ENCODE data around the gene COG6.

Gene COG6

GRCh38 chr13:39688278-39688677 lies 32.8 kb downstream of the COG6 start:
- Histone ChIP-seq H3K9me3 (ENCODE audit: low read length) (no peaks in the 10 kb centered on the region), H3K4me1 (ENCODE audit: insufficient read depth, low read length) (no peaks in the 10 kb centered on the region), H3K27me3 (ENCODE audit: insufficient read depth, low read length) (no peaks in the 10 kb centered on the region), H2AFZ (ENCODE audit: low read depth, low read length) (no peak overlapping the region), H3K36me3 (ENCODE audit: insufficient read depth, low read length) (peaks cover 5% of the 10 kb centered on the region), H3K4me3 (ENCODE audit: low read length) (no peak overlapping the region)

DNA sequence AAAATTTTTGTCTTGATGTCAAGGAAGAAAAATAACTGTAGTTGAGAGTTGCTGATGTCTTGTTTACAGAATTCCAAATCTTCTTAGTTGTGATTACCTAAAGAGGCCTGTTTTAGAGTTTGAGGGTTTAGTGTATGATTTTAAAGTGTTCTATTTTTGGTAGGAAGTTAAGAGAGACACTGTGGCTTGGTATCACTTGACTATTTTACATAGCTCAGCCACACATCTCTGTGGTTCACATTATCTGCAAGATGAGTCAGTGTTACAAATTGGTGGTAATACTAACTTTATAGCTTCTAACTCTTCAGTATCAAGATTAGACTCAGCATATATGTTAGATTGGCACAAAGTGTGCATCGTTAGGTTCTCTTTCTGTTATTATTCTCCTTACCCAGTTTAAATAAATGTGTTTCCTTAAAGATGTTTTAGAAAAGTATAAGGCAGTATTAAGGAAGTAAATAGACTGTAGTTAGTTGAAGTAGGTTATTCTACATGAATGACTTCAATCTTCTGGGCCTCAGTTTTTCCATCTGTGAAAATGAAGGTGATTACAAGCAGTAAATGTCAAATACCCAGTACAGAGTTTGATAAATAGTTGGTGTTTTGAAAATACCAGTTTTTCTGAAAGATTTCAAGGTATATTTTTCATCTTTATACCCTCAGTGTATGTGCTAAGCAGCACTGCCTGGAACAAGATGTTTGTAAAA lies 33.4 kb downstream of the COG6 start:
- H2AFZ ChIP-seq (ENCODE audit: low read depth, low read length): no peak overlapping the region
- H3K4me1 ChIP-seq (ENCODE audit: insufficient read depth, low read length): no peaks in the 10 kb centered on the region
- H3K27me3 ChIP-seq (ENCODE audit: insufficient read depth, low read length): no peaks in the 10 kb centered on the region
- peaks cover 5% of the 10 kb centered on the region for H3K36me3 ChIP-seq (ENCODE audit: insufficient read depth, low read length)
- no peaks in the 10 kb centered on the region for H3K9me3 ChIP-seq (ENCODE audit: low read length)
- no peak overlapping the region for H3K4me3 ChIP-seq (ENCODE audit: low read length)

DNA sequence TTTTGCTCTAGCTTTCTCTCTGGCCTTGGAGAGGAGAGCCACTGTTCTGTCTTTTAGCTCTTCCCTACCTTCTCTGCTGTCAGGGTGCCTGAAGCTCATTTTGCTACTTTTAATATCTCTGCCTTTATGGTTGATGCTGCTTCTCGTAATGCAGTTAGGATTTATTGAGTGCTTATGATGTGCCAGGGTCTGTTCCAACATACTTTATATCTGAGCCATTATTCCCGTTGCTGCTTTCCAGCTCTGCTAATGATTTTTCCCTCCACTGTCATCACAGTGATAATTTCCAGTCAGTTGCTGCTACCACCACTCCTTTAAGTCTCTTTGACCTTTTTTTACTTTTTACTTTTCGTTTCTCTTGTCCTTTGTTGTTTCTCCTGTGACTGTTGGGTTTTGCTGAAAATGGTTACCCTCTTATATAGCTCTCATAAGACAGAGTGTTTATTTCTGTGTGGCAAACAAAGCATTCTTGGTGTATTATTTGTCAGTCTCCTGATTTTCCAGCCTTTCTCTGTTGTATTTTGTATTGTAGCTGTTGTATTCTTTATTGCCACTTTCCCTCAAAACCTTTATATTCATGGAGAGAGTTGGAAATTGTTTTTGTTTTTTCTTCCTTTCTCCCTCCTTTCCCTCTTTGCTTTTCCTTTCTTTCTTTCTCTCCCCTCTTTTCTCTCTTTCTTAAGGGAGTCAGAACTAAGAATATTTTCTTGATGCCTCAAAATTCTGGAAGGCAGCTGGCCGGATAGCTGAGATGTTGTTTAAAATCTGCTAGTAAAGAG lies 37.4 kb downstream of the COG6 start:
- Histone ChIP-seq H3K36me3 (ENCODE audit: insufficient read depth, low read length) (peaks cover 5% of the 10 kb centered on the region), H3K9me3 (ENCODE audit: low read length) (no peaks in the 10 kb centered on the region), H3K4me3 (ENCODE audit: low read length) (no peak overlapping the region), H3K27me3 (ENCODE audit: insufficient read depth, low read length) (no peaks in the 10 kb centered on the region), H3K4me1 (ENCODE audit: insufficient read depth, low read length) (no peaks in the 10 kb centered on the region), H2AFZ (ENCODE audit: low read depth, low read length) (no peak overlapping the region)

GRCh38 chr13:39699274-39699673 lies 43.8 kb downstream of the COG6 start:
- Histone ChIP-seq H3K27me3 (ENCODE audit: insufficient read depth, low read length) (no peaks in the 10 kb centered on the region), H3K9me3 (ENCODE audit: low read length) (no peaks in the 10 kb centered on the region), H3K36me3 (ENCODE audit: insufficient read depth, low read length) (no peaks in the 10 kb centered on the region), H3K4me3 (ENCODE audit: low read length) (no peak overlapping the region), H2AFZ (ENCODE audit: low read depth, low read length) (no peak overlapping the region), H3K4me1 (ENCODE audit: insufficient read depth, low read length) (no peaks in the 10 kb centered on the region)

DNA sequence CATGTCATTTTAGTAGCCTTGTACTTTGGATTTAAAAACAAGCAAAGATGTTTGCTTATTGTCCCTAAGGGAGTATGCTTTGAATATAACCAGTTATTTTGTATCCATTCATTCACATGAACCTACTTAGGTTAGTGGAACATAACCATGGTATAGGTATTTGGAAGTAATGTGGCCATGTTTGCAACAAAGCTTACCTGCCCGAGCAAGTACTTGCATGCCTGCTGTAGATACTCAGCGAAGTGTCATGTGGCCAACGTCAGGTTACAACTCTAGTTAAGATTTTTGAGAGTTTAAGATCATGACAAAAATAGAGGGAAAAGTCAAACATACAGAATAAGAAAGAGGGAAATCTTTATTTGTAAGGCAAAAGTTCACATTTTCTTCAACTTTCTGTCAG lies 57.2 kb downstream of the COG6 start:
- no peaks in the 10 kb centered on the region for H3K4me1 ChIP-seq (ENCODE audit: insufficient read depth, low read length)
- H2AFZ ChIP-seq (ENCODE audit: low read depth, low read length): no peak overlapping the region
- no peaks in the 10 kb centered on the region for H3K9me3 ChIP-seq (ENCODE audit: low read length)
- no peaks in the 10 kb centered on the region for H3K27me3 ChIP-seq (ENCODE audit: insufficient read depth, low read length)
- no peaks in the 10 kb centered on the region for H3K36me3 ChIP-seq (ENCODE audit: insufficient read depth, low read length)
- no peak overlapping the region for H3K4me3 ChIP-seq (ENCODE audit: low read length)

DNA sequence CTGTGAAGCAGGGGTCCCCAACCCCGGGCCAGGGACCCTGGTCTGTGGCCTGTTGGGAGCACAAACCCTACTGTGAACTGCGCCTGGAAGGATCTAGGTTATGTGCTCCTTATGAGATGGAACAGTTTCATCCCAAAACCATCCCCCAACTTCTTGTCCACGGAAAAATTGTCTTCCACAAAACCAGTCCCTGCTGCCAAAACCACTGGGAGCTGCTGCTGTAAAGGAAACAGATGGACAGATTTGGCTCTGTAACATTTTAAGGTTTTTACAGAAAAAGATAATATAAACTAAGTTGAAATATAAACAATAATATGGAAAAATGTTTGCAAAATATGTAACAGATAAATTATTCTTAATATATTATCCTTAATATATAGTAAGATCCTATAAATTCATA lies 73.7 kb downstream of the COG6 start:
- Histone ChIP-seq H3K4me1 (ENCODE audit: insufficient read depth, low read length) (no peaks in the 10 kb centered on the region), H3K9me3 (ENCODE audit: low read length) (no peaks in the 10 kb centered on the region), H3K27me3 (ENCODE audit: insufficient read depth, low read length) (no peaks in the 10 kb centered on the region), H2AFZ (ENCODE audit: low read depth, low read length) (no peak overlapping the region), H3K4me3 (ENCODE audit: low read length) (no peak overlapping the region), H3K36me3 (ENCODE audit: insufficient read depth, low read length) (peaks cover 7% of the 10 kb centered on the region)

GRCh38 chr13:39734952-39735351 lies 79.5 kb downstream of the COG6 start:
- no peak overlapping the region for H3K4me3 ChIP-seq (ENCODE audit: low read length)

DNA sequence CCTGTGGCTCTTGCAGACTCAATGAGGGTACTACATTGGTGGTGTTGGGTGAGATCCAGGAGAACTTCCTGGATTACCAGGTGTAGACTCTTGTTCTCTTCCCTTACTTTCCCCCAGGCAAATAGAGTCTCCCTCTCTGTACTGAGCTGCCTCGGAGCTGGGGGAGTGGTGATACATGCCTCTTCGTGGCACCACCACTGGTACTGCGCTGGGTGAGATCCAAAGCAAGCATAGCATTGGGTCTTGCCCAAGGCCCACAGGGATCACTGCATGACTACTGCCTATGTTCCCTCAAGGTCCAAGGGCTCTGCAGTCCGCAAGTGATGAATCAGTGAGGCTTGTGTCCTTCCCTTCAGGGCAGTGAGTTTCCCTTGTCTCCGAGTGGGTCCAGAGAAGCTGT lies 81.6 kb downstream of the COG6 start:
- H3K4me3 ChIP-seq (ENCODE audit: low read length): no peak overlapping the region
- no peaks in the 10 kb centered on the region for H3K36me3 ChIP-seq (ENCODE audit: insufficient read depth, low read length)

More at GRCh38 chr13:39734952-39735351, 79.5 kb downstream of the COG6 start:
- H2AFZ ChIP-seq (ENCODE audit: low read depth, low read length): no peak overlapping the region
- no peaks in the 10 kb centered on the region for H3K4me1 ChIP-seq (ENCODE audit: insufficient read depth, low read length)
- no peaks in the 10 kb centered on the region for H3K27me3 ChIP-seq (ENCODE audit: insufficient read depth, low read length)
- H3K9me3 ChIP-seq (ENCODE audit: low read length): peaks cover 12% of the 10 kb centered on the region
- H3K36me3 ChIP-seq (ENCODE audit: insufficient read depth, low read length): peaks cover 4% of the 10 kb centered on the region

GRCh38 chr13:39740761-39741160 lies 85.3 kb downstream of the COG6 start:
- no peak overlapping the region for H3K4me3 ChIP-seq (ENCODE audit: low read length)
- H3K9me3 ChIP-seq (ENCODE audit: low read length): peaks cover 12% of the 10 kb centered on the region
- H3K4me1 ChIP-seq (ENCODE audit: insufficient read depth, low read length): no peaks in the 10 kb centered on the region
- H3K36me3 ChIP-seq (ENCODE audit: insufficient read depth, low read length): no peaks in the 10 kb centered on the region
- no peak overlapping the region for H2AFZ ChIP-seq (ENCODE audit: low read depth, low read length)
- no peaks in the 10 kb centered on the region for H3K27me3 ChIP-seq (ENCODE audit: insufficient read depth, low read length)

More for the DNA sequence above, 81.6 kb downstream of the COG6 start:
- Histone ChIP-seq H2AFZ (ENCODE audit: low read depth, low read length) (no peak overlapping the region), H3K4me1 (ENCODE audit: insufficient read depth, low read length) (no peaks in the 10 kb centered on the region), H3K27me3 (ENCODE audit: insufficient read depth, low read length) (no peaks in the 10 kb centered on the region), H3K9me3 (ENCODE audit: low read length) (peaks cover 12% of the 10 kb centered on the region)

- Histone ChIP-seq H3K4me3 (ENCODE audit: low read length) (no peak overlapping the region), H2AFZ (ENCODE audit: low read depth, low read length) (no peak overlapping the region), H3K4me1 (ENCODE audit: insufficient read depth, low read length) (no peaks in the 10 kb centered on the region), H3K36me3 (ENCODE audit: insufficient read depth, low read length) (no peaks in the 10 kb centered on the region), H3K27me3 (ENCODE audit: insufficient read depth, low read length) (no peaks in the 10 kb centered on the region), H3K9me3 (ENCODE audit: low read length) (no peaks in the 10 kb centered on the region)
Observed at GRCh38 chr13:39748961-39749360, 93.5 kb downstream of the COG6 start.

DNA sequence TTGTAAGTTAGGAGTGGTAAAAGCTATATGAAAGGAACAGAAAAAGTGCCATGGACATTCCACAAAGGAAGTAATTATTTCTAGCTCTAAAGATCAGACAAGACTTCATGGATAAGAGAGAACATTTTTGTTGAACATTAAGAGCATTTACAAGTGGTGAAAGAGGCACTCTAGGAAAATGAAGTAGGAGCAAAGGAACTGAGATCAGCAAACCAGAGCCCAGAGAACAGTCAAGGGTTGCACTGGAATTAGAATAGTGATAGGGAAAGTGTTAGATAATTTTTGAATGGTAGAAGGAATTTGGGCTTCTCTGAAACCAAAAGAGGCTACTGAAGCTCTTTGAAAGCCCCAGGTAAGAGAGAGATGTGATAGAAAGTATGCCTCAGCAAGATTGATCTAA lies 94.1 kb downstream of the COG6 start:
- Histone ChIP-seq H3K9me3 (ENCODE audit: low read length) (no peaks in the 10 kb centered on the region), H3K36me3 (ENCODE audit: insufficient read depth, low read length) (no peaks in the 10 kb centered on the region), H2AFZ (ENCODE audit: low read depth, low read length) (no peak overlapping the region), H3K4me3 (ENCODE audit: low read length) (no peak overlapping the region), H3K27me3 (ENCODE audit: insufficient read depth, low read length) (no peaks in the 10 kb centered on the region), H3K4me1 (ENCODE audit: insufficient read depth, low read length) (no peaks in the 10 kb centered on the region)

DNA sequence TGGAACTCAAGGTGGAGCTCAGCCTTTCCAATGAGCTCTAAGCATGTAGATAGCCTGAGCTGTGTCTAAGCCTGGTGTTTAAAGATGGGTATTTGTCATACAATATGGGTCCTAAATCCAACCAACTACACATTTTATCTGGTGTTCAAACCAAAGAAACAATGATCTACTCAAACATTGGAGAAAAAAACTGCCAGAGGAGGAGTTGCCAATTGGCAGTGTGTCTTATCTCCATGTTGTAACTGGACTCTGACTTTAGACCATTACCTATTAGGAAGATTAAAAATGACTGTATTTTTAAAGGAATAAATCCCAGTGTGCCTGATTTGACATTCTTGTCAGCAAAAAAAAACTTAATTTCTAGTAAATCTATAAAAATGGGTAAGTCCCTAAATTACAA lies 96.3 kb downstream of the COG6 start:
- Histone ChIP-seq H3K4me1 (ENCODE audit: insufficient read depth, low read length) (no peaks in the 10 kb centered on the region), H3K4me3 (ENCODE audit: low read length) (no peak overlapping the region), H3K27me3 (ENCODE audit: insufficient read depth, low read length) (no peaks in the 10 kb centered on the region), H3K36me3 (ENCODE audit: insufficient read depth, low read length) (no peaks in the 10 kb centered on the region), H3K9me3 (ENCODE audit: low read length) (no peaks in the 10 kb centered on the region), H2AFZ (ENCODE audit: low read depth, low read length) (no peak overlapping the region)

GRCh38 chr13:39760521-39760920 lies 105.1 kb downstream of the COG6 start:
- H2AFZ ChIP-seq (ENCODE audit: low read depth, low read length): no peak overlapping the region
- H3K36me3 ChIP-seq (ENCODE audit: insufficient read depth, low read length): no peaks in the 10 kb centered on the region
- no peaks in the 10 kb centered on the region for H3K27me3 ChIP-seq (ENCODE audit: insufficient read depth, low read length)
- no peaks in the 10 kb centered on the region for H3K4me1 ChIP-seq (ENCODE audit: insufficient read depth, low read length)
- H3K4me3 ChIP-seq (ENCODE audit: low read length): no peak overlapping the region
- no peaks in the 10 kb centered on the region for H3K9me3 ChIP-seq (ENCODE audit: low read length)

Data from neuron (in vitro differentiated cells).